Measurements from ENCODE around the gene NANP. TPM values are rescaled to one million over a fixed set of nuclear protein-coding genes. Genes with fewer than 3 reads are reported as not detected.
"Not testable (repeated sequence)": the region's sequence is repeated elsewhere in the genome, so short reads cannot be mapped to it uniquely, and the experiment has no call there.

Gene NANP
- total and polyA plus RNA-seq, 7 donors: 1.9 to 4.1 (median 2.9) TPM

DNA sequence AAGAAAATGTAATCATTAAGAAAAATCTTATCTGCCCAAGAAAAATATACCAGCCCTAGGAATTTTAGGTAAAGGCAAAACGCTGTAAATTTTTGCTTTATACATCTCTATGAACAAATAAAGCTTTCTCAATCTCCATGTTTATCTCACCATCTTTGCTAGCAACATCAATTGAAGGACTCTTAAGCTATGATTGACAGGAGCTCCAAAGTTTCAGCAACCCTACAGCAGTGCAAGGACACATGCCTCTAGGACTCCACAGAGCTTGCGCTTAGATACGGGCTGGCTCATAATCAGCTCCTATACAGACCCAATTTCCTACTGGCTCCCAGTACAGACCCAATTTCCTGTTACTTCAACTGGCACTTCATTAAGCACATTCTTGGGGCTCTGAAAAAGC lies 4.3 kb downstream of the NANP start:
- TF ChIP-seq, protein P1, sequence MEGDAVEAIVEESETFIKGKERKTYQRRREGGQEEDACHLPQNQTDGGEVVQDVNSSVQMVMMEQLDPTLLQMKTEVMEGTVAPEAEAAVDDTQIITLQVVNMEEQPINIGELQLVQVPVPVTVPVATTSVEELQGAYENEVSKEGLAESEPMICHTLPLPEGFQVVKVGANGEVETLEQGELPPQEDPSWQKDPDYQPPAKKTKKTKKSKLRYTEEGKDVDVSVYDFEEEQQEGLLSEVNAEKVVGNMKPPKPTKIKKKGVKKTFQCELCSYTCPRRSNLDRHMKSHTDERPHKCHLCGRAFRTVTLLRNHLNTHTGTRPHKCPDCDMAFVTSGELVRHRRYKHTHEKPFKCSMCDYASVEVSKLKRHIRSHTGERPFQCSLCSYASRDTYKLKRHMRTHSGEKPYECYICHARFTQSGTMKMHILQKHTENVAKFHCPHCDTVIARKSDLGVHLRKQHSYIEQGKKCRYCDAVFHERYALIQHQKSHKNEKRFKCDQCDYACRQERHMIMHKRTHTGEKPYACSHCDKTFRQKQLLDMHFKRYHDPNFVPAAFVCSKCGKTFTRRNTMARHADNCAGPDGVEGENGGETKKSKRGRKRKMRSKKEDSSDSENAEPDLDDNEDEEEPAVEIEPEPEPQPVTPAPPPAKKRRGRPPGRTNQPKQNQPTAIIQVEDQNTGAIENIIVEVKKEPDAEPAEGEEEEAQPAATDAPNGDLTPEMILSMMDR (IDR thresholded peaks at IDR 0.05): no peak
- ATAC-seq: no peak
- 89 to 94% (median 92%) methylated on average over 3 of the region's 3 CpGs for WGBS, 3 donors
- no peak for DNase-seq
- H3K27ac ChIP-seq: no peak overlapping the region
- peaks cover 2 to 18% of the 10 kb centered on the region in 2 donors for H3K36me3 ChIP-seq (ENCODE audit: insufficient read depth in 1 of 2, low read depth in 1 of 2)
- no peaks in the 10 kb centered on the region for H3K27me3 ChIP-seq (ENCODE audit: insufficient read depth in 3 of 3, low read length in 2 of 3)
- intact Hi-C loops (cut with DNase I): loop anchor here in 1 of 2 donors (10.0 kb wide), 1 partner anchor 635 kb away; no protein-coding TSS in a partner anchor
- H3K9me3 ChIP-seq: no peaks in the 10 kb centered on the region
- no peak overlapping the region for H3K4me3 ChIP-seq
- peaks cover 10% of the 10 kb centered on the region for H3K4me1 ChIP-seq

DNA sequence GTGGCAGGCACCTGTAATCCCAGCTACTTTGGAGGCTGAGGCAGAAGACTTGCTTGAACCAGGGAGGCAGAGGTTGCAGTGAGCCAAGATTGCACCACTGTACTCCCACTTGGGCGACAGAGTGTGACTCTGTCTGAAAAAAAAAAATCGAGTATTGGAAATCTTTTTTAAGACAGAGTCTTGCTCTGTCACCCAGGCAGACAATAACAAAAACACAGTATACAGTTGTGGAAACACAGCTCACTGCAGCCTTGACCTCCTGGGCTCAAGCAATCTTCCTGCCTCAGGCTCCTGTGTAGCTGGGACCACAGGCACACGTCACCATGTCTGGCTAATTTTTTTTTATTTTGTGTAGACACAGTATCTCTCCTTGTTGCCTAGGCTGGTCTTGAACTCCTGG lies 15.0 kb downstream of the NANP start:
- DNase-seq (no peak), ATAC-seq (no peak)
- TF ChIP-seq, protein P1 (IDR thresholded peaks at IDR 0.05): no peak
- H3K4me1 ChIP-seq: no peaks in the 10 kb centered on the region
- no peaks in the 10 kb centered on the region for H3K9me3 ChIP-seq
- H3K36me3 ChIP-seq (ENCODE audit: insufficient read depth in 1 of 2, low read depth in 1 of 2): peaks cover 0 to 6% of the 10 kb centered on the region in 2 donors
- H3K27ac ChIP-seq: no peak overlapping the region
- no peaks in the 10 kb centered on the region for H3K27me3 ChIP-seq (ENCODE audit: insufficient read depth in 3 of 3, low read length in 2 of 3)
- intact Hi-C loops (cut with DNase I): no loop called here
- 81 to 89% (median 86%) methylated on average over 3 of the region's 3 CpGs for WGBS, 3 donors
- H3K4me3 ChIP-seq: no peak overlapping the region

DNA sequence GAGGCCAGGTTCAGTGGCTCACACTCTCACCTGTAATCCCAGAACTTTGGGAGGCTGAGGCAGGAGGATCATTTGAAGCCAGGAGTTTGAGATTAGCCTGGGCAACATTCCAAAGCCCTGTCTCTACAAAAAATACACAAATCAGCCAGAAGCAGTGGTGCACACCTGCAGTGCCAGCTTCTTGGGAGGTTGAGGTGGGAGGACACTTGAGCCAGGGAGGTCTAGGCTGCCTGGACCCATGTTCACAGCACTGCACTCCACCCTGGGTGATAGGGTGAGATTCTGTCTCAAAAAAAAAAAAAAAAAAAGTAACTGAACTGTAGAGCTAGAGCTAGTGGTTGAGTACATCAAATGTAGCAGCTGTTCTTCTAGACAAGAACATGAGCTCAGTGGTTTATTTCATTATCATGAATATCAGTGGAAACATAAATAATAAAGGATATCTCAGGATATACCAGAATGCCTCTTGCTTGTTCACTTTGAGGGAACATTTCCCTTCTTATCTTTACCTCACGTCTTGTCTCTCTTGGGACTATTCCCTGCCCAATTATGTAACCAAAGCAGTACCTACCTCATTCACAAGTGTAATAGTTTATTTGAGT lies 17.6 kb downstream of the NANP start:
- no peak for DNase-seq
- H3K9me3 ChIP-seq: no peaks in the 10 kb centered on the region
- H3K27me3 ChIP-seq (ENCODE audit: insufficient read depth in 3 of 3, low read length in 2 of 3): peaks cover 0 to 3% (median 0%) of the 10 kb centered on the region in 3 donors
- H3K4me1 ChIP-seq: no peaks in the 10 kb centered on the region
- ATAC-seq: no peak
- no peak overlapping the region for H3K27ac ChIP-seq
- no peak overlapping the region for H3K4me3 ChIP-seq
- WGBS, 3 donors: 67 to 75% (median 69%) methylated on average over 1 of the region's 1 CpG
- no peaks in the 10 kb centered on the region for H3K36me3 ChIP-seq (ENCODE audit: insufficient read depth in 1 of 2, low read depth in 1 of 2)
- intact Hi-C loops (cut with DNase I): no loop called here
- TF ChIP-seq, protein P1 (IDR thresholded peaks at IDR 0.05): no peak

DNA sequence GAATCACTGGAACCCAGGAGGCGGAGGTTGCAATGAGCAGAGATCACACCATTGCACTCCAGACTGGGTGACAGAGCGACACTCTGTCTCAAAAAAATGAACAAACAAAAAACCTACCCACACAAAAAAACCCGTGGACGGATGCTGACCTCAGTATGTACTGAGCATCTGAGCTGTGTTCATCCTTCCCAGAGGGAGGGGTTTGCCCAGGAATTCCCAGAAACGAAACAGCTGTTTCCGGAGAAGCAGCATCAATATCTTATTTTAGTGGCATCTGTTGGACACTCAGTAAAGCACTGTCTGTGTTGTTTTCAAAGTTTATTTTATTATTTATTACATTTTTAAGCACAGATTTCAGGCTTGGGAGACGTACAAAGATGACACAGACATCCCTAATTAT lies 18.7 kb downstream of the NANP start:
- 25 to 39% (median 27%) methylated on average over 7 of the region's 7 CpGs for WGBS, 3 donors
- DNase-seq: no peak
- Histone ChIP-seq H3K4me3 (no peak overlapping the region), H3K4me1 (no peaks in the 10 kb centered on the region), H3K27me3 (ENCODE audit: insufficient read depth in 3 of 3, low read length in 2 of 3) (peaks cover 0 to 8% (median 0%) of the 10 kb centered on the region in 3 donors), H3K36me3 (ENCODE audit: insufficient read depth in 1 of 2, low read depth in 1 of 2) (no peaks in the 10 kb centered on the region), H3K9me3 (no peaks in the 10 kb centered on the region), H3K27ac (no peak overlapping the region)
- intact Hi-C loops (cut with DNase I): no loop called here
- ATAC-seq: no peak
- TF ChIP-seq, protein P1 (IDR thresholded peaks at IDR 0.05): no peak

DNA sequence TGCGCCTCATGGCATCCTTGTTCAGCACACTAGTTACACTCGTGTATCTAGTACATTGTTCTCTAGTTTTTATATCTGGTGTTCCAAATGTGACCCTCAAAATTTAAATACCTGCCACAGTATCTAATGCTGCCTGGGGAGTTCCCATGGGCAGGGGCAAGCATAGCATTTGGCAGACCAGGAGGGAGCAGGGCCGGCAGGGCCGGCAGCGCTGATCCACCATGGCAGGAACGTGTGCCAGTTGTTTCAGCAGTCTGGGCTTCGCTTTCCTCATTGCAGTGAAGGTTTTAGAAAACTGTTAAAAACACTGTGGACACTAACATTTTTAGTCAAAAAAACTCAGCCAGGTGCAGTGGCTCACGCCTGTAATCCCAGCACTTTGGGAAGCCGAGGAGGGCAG lies 19.2 kb downstream of the NANP start:
- ATAC-seq (no peak), DNase-seq (no peak)
- Histone ChIP-seq H3K4me1 (no peaks in the 10 kb centered on the region), H3K9me3 (no peaks in the 10 kb centered on the region), H3K36me3 (ENCODE audit: insufficient read depth in 1 of 2, low read depth in 1 of 2) (no peaks in the 10 kb centered on the region), H3K4me3 (no peak overlapping the region), H3K27me3 (ENCODE audit: insufficient read depth in 3 of 3, low read length in 2 of 3) (peaks cover 0 to 8% (median 0%) of the 10 kb centered on the region in 3 donors), H3K27ac (no peak overlapping the region)
- 41 to 45% (median 44%) methylated on average over 9 of the region's 9 CpGs for WGBS, 3 donors
- TF ChIP-seq, protein P1 (IDR thresholded peaks at IDR 0.05): no peak
- intact Hi-C loops (cut with DNase I): no loop called here

DNA sequence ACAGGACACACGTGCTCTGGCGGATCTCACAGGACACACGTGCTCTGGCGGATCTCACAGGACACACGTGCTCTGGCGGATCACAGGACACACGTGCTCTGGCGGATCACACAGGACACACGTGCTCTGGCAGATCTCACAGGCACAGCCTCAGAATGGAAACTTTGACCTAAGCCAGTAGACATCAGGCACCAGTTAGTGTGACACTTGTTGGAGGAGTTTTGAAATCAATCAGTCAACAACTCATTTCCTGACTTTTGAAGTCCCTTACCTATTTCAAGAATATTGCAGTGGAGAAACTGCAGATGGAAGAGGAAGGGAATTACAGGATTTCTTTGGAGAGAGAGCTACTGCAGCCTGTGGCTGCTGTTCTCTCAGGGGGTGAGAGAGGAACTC lies 20.9 kb downstream of the NANP start:
- H3K4me3 ChIP-seq; ATAC-seq; intact Hi-C loops (cut with DNase I); H3K9me3 ChIP-seq; H3K36me3 ChIP-seq (ENCODE audit: insufficient read depth in 1 of 2, low read depth in 1 of 2); H3K4me1 ChIP-seq; H3K27ac ChIP-seq; H3K27me3 ChIP-seq (ENCODE audit: insufficient read depth in 3 of 3, low read length in 2 of 3); DNase-seq: not testable (repeated sequence)
- 95 to 97% (median 96%) methylated on average over 6 to 9 of the region's 9 CpGs for WGBS, 3 donors

DNA sequence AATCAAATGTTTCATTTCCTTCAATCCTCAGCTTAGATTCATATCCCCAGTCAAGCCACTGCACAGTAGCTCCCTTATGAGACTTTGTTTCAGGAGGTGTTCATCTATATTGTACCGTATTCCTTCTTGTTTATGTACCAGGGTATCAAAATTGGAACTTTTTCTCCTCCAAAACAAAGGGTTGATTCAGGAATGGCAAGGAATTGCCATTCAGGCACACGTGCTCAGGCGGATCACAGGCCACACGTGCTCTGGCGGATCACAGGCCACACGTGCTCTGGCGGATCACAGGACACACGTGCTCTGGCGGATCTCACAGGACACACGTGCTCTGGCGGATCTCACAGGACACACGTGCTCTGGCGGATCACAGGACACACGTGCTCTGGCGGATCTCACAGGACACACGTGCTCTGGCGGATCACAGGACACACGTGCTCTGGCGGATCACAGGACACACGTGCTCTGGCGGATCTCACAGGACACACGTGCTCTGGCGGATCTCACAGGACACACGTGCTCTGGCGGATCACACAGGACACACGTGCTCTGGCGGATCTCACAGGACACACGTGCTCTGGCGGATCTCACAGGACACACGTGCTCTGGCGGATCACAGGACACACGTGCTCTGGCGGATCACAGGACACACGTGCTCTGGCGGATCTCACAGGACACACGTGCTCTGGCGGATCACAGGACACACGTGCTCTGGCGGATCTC lies 21.5 kb downstream of the NANP start:
- H3K27me3 ChIP-seq (ENCODE audit: insufficient read depth in 3 of 3, low read length in 2 of 3); DNase-seq; H3K4me3 ChIP-seq; intact Hi-C loops (cut with DNase I); H3K9me3 ChIP-seq; ATAC-seq; H3K27ac ChIP-seq; H3K4me1 ChIP-seq; H3K36me3 ChIP-seq (ENCODE audit: insufficient read depth in 1 of 2, low read depth in 1 of 2): not testable (repeated sequence)
- 96 to 98% (median 96%) methylated on average over 28 to 39 of the region's 39 CpGs for WGBS, 3 donors

Data from psoas muscle (tissue), 8 donors.